Neural cell (in vitro differentiated cells): ENCODE measurements around the gene SPRYD3. TPM values are rescaled to one million over a fixed set of nuclear protein-coding genes. Genes with fewer than 3 reads are reported as not detected.

Source experiments
- H2AFZ ChIP-seq: fragments of 200-600, 300-800 bp; sonication (generic), shearing (Covaris generic); 2 replicates; pipeline ENCODE4 v1.6.0; 2014; ENCODE audit warnings: low read depth, mild to moderate bottlenecking, antibody characterized with exemption, low read length, moderate library complexity
- H3F3A ChIP-seq: fragments of 200-600 bp; shearing (Covaris generic); 2 replicates; pipeline ENCODE4 v1.6.1; 2016; ENCODE audit warnings: mild to moderate bottlenecking, moderate library complexity, mixed read lengths, antibody characterized with exemption, low read length; ENCODE audit not compliant: insufficient read depth, poor library complexity, severe bottlenecking
- H3K27ac ChIP-seq: fragments of 200-600, 300-800 bp; sonication (generic), shearing (Covaris generic); 2 replicates; pipeline ENCODE4 v1.5.1; 2014; ENCODE audit warnings: mild to moderate bottlenecking, low read length, moderate library complexity
- H3K27me3 ChIP-seq: fragments of 300-800, 200-600 bp; sonication (generic), shearing (Covaris generic); 2 replicates; pipeline ENCODE4 v1.6.0; 2014; ENCODE audit warnings: mild to moderate bottlenecking, low read depth, low read length, moderate library complexity; ENCODE audit not compliant: insufficient read depth
- H3K36me3 ChIP-seq: fragments of 300-800, 200-600 bp; sonication (generic), shearing (Covaris generic); 2 replicates; pipeline ENCODE4 v1.5.1; 2014; ENCODE audit warnings: mild to moderate bottlenecking, antibody characterized with exemption, low read length, moderate library complexity; ENCODE audit not compliant: insufficient read depth
- H3K4me2 ChIP-seq: fragments of 300-800, 200-600 bp; sonication (generic), shearing (Covaris generic); 2 replicates; pipeline ENCODE4 v1.6.0; 2014; ENCODE audit warnings: mild to moderate bottlenecking, low read length
- H3K4me3 ChIP-seq: fragments of 300-800, 200-600 bp; sonication (generic), shearing (Covaris generic); 2 replicates; pipeline ENCODE4 v1.5.1; 2014; ENCODE audit warnings: mild to moderate bottlenecking, low read length, moderate library complexity
- H3K79me2 ChIP-seq: fragments of 200-600 bp; shearing (Covaris generic); replicated peaks from 2 replicates; pipeline ENCODE4 v1.6.0; 2014; ENCODE audit warnings: mild to moderate bottlenecking, low read length, moderate library complexity; ENCODE audit not compliant: insufficient read depth
- H3K9ac ChIP-seq: fragments of 300-800, 200-600 bp; sonication (generic), shearing (Covaris generic); 2 replicates; pipeline ENCODE4 v1.6.1; 2016; ENCODE audit warnings: mild to moderate bottlenecking, low read length, mixed read lengths
- H3K9me2 ChIP-seq: fragments of 200-600 bp; shearing (Covaris generic); 2 replicates; pipeline ENCODE4 v1.6.1; 2016; ENCODE audit warnings: mild to moderate bottlenecking, low read length, mixed read lengths; ENCODE audit not compliant: insufficient read depth
- H3K9me3 ChIP-seq: fragments of 200-600, 300-800 bp; sonication (generic), shearing (Covaris generic); 2 replicates; pipeline ENCODE4 v1.6.1; 2016; ENCODE audit warnings: mild to moderate bottlenecking, mixed run types, low read length, moderate library complexity, mixed read lengths
- H4K20me1 ChIP-seq: fragments of 200-600 bp; shearing (Covaris generic); 2 replicates; pipeline ENCODE4 v1.6.1; 2016; ENCODE audit warnings: mild to moderate bottlenecking, mixed run types; ENCODE audit not compliant: insufficient read depth
- CTCF ChIP-seq: fragments of 450-650 bp; IDR thresholded peaks from 2 replicates; pipeline ENCODE4 v1.5.1; 2014; ENCODE audit warnings: antibody characterized with exemption, mild to moderate bottlenecking, moderate library complexity; ENCODE audit not compliant: poor library complexity, severe bottlenecking
- EP300 ChIP-seq: fragments of 450-650 bp; conservative IDR thresholded peaks from 2 replicates; pipeline ENCODE4 v1.6.1; 2014; ENCODE audit warnings: antibody characterized with exemption, mild to moderate bottlenecking, moderate library complexity; ENCODE audit not compliant: poor library complexity, severe bottlenecking
- EZH2 ChIP-seq: fragments of 200-600, 300-800 bp; shearing (Covaris generic), sonication (generic); IDR thresholded peaks from 2 replicates; pipeline ENCODE4 v1.6.1; 2014; ENCODE audit warnings: antibody characterized with exemption, low read length, borderline replicate concordance, mild to moderate bottlenecking; ENCODE audit not compliant: insufficient read depth, poor library complexity, severe bottlenecking
- MXI1 ChIP-seq: fragments of 450-650 bp; conservative IDR thresholded peaks from 2 replicates; pipeline ENCODE4 v1.6.1; 2014; ENCODE audit warnings: antibody characterized with exemption, mild to moderate bottlenecking; ENCODE audit not compliant: poor library complexity, severe bottlenecking
- POLR2AphosphoS5 ChIP-seq: IDR thresholded peaks from 2 replicates; pipeline ENCODE4 v1.6.1; 2012
- RAD21 ChIP-seq: fragments of 450-650 bp; conservative IDR thresholded peaks from 2 replicates; pipeline ENCODE4 v1.6.1; 2014; ENCODE audit warnings: antibody characterized with exemption, mild to moderate bottlenecking, moderate library complexity
- SMC3 ChIP-seq: fragments of 450-650 bp; conservative IDR thresholded peaks from 2 replicates; pipeline ENCODE4 v1.6.1; 2014; ENCODE audit warnings: antibody characterized with exemption, mild to moderate bottlenecking, moderate library complexity; ENCODE audit not compliant: poor library complexity
- TAF1 ChIP-seq: IDR thresholded peaks from 2 replicates; pipeline ENCODE4 v1.6.1; 2012; ENCODE audit warnings: low read depth
- polyA plus RNA-seq: library from polyadenylated mRNA; depleted of rRNA; stranded (reverse); fragments of >200 nt; gene quantifications from 2 replicates; pipeline ENCODE4 v1.2.3, GENCODE V29; 2014
- TF ChIP-seq, protein P1 (sequence below): IDR thresholded peaks from 2 replicates; pipeline ENCODE4 v1.6.1; 2012; ENCODE audit warnings: borderline replicate concordance

SPRYD3 gene
- polyA plus RNA-seq, 1 donor from 2014 or later = 20.8 TPM

DNA sequence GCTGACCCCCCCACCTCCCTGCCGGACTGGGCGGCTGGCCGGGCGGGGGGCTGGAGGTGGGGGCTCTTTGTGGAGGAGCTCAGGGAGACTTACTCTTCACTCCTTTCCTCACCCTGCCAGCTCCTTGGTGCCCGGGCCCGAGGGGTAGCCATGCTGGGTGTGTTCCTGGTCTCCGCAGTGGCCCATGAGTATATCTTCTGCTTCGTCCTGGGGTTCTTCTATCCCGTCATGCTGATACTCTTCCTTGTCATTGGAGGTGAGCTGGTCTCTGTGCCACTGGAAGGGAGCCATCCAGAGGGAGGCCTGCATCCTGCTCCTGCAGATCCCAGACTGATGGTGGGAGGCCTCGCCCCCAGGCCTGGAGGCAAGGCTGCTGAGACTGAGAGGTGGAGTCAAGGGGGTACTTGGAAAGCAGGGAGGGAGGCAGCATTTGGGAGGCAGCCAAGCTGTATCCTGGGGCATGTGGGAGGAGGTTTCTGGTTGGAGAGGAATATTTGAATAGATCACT is 43.8 kb upstream of the SPRYD3 start:
- no peaks in the 10 kb centered on the region for H3K9me2 ChIP-seq
- no peak overlapping the region for H3K9ac ChIP-seq
- H4K20me1 ChIP-seq = no peaks in the 10 kb centered on the region
- H3K27me3 ChIP-seq = no peaks in the 10 kb centered on the region
- H3K4me3 ChIP-seq = no peak overlapping the region
- no peaks in the 10 kb centered on the region for H3F3A ChIP-seq
- TF ChIP-seq MXI1 = no peak
- H3K36me3 ChIP-seq = no peaks in the 10 kb centered on the region
- no peaks in the 10 kb centered on the region for H3K79me2 ChIP-seq
- H2AFZ ChIP-seq = no peak overlapping the region
- H3K4me2 ChIP-seq = no peak overlapping the region
- no peak overlapping the region for H3K27ac ChIP-seq
- H3K9me3 ChIP-seq = no peaks in the 10 kb centered on the region

DNA sequence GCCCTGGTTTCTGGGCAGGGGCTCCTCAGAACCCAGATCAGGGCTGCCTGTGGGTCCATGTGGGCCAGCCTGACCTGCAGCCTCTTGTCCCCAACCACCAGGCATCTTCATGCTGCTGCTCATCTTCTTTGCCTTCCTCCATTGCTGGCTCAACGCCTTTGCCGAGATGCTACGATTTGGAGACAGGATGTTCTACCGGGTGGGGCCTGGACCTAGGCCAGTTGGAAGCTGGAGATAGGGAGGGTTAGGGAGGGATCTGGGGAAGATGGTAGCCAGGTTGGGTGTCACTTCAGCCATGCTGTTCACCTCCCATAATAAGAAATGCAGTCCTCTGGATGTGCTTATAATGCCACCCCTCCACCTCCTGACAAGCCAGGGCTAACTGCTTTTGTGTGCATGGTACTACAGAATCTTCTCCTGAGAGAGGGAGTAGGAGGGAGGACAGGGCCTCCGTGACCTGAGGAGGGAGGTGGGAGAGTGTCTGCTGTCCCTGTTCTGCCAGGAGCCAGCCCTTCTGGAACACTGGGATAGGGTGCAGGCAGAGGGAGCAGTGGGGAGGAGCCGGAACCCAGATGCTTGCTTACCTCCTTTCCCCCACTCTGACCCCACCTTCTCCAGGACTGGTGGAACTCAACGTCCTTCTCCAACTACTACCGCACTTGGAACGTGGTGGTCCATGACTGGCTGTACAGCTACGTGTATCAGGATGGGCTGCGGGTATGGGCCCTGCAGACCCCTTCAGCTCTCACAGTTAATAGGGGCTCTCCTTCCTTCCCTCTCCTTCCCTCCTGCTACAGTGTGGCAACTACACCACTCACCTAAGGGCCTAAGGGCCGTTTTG is 41.7 kb upstream of the SPRYD3 start:
- TF ChIP-seq CTCF (no peak), EZH2 (no peak), SMC3 (no peak), MXI1 (no peak), TAF1 (no peak), EP300 (no peak), POLR2AphosphoS5 (no peak), RAD21 (no peak)
- TF ChIP-seq, protein P1, sequence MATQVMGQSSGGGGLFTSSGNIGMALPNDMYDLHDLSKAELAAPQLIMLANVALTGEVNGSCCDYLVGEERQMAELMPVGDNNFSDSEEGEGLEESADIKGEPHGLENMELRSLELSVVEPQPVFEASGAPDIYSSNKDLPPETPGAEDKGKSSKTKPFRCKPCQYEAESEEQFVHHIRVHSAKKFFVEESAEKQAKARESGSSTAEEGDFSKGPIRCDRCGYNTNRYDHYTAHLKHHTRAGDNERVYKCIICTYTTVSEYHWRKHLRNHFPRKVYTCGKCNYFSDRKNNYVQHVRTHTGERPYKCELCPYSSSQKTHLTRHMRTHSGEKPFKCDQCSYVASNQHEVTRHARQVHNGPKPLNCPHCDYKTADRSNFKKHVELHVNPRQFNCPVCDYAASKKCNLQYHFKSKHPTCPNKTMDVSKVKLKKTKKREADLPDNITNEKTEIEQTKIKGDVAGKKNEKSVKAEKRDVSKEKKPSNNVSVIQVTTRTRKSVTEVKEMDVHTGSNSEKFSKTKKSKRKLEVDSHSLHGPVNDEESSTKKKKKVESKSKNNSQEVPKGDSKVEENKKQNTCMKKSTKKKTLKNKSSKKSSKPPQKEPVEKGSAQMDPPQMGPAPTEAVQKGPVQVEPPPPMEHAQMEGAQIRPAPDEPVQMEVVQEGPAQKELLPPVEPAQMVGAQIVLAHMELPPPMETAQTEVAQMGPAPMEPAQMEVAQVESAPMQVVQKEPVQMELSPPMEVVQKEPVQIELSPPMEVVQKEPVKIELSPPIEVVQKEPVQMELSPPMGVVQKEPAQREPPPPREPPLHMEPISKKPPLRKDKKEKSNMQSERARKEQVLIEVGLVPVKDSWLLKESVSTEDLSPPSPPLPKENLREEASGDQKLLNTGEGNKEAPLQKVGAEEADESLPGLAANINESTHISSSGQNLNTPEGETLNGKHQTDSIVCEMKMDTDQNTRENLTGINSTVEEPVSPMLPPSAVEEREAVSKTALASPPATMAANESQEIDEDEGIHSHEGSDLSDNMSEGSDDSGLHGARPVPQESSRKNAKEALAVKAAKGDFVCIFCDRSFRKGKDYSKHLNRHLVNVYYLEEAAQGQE = no peak
- Histone ChIP-seq H3K27ac (no peak overlapping the region), H3K36me3 (no peaks in the 10 kb centered on the region), H3K4me3 (no peak overlapping the region), H3K9me3 (no peaks in the 10 kb centered on the region), H3K9me2 (no peaks in the 10 kb centered on the region), H3K79me2 (no peaks in the 10 kb centered on the region), H3K4me2 (no peak overlapping the region), H3F3A (no peaks in the 10 kb centered on the region), H2AFZ (no peak overlapping the region), H3K27me3 (no peaks in the 10 kb centered on the region), H3K9ac (no peak overlapping the region), H4K20me1 (no peaks in the 10 kb centered on the region)
